Colon (tissue), 2 donors: ENCODE results near the gene STX5.
"Not testable (repeated sequence)": the region's sequence is repeated elsewhere in the genome, so short reads cannot be mapped to it uniquely, and the experiment has no call there.

ENCODE experiments used
- FAIRE-seq: peaks from 2 replicates; lab custom pipeline; 2012; peaks lifted over from hg19 to GRCh38; lab: Jason Lieb, UNC
- donor health status: control.
- donor health status: control.

The STX5 gene

GRCh38 chr11:62828130-62828529 lies 3.7 kb downstream of the STX5 start:
- FAIRE-seq, result not testable (repeated sequence)

DNA sequence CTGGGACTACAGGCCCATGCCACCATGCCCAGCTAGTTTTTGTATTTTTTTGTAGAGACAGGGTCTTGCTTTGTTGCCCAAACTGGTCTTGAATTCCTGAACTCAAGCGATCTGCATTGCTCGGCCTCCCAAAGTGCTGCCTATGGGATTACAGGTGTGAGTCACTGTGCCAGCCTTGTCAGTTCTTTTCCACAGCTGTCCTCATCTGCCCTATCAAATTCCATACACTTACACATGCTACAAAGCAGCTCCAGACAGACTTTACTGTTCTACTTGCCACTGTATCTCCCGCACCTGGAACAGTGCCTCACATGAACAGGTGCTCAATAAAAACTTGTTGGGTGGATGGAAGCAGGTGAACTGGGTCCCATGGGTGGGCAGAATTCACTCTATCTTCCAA lies 8.2 kb downstream of the STX5 start:
- FAIRE-seq, result no peak

- no peak for FAIRE-seq
Measured at GRCh38 chr11:62817129-62817528, 14.7 kb downstream of the STX5 start.

DNA sequence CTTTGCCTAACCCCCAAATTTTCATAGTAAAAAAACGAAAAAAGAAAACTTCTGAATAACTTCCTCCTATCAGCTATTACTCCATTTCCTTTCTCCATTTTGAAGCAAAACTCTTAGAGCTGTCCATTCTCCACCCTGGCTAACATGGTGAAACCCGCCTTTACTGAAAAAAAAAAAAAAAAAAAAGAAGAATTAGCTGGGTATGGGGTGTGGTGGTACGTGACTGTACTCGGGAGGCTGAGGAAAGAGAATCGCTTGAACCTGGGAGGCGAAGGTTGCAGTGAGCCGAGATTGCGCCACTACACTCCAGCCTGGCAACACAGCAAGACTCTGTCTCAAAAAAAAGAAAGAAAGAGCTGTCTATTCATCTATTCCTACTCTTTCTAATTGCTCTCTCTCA lies 15.3 kb downstream of the STX5 start:
- FAIRE-seq, result no peak

- no peak for FAIRE-seq
Measured at GRCh38 chr11:62811659-62812058, 20.2 kb downstream of the STX5 start.

DNA sequence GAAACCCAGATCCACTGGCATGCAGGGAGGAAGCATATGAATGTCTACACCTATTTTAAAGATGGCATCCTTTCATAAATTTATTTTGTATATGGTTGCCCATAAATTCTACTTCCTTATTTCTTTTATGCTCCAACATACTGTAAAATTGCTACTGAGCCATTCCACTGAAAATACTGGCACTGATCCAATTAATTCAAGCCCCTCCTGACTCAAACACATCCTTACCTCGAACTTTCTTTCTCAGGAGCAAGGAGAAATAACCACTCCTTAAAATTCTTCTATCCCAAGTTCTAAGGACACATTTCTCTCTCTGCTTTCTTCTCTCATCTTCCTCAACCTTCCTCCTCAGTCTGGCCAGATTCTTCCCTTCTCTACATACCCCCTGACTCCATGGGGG lies 21.1 kb downstream of the STX5 start:
- no peak for FAIRE-seq

GRCh38 chr11:62806611-62807121 lies 25.2 kb downstream of the STX5 start:
- no peak for FAIRE-seq

- no peak for FAIRE-seq
Measured at GRCh38 chr11:62805961-62806441, 25.9 kb downstream of the STX5 start.

DNA sequence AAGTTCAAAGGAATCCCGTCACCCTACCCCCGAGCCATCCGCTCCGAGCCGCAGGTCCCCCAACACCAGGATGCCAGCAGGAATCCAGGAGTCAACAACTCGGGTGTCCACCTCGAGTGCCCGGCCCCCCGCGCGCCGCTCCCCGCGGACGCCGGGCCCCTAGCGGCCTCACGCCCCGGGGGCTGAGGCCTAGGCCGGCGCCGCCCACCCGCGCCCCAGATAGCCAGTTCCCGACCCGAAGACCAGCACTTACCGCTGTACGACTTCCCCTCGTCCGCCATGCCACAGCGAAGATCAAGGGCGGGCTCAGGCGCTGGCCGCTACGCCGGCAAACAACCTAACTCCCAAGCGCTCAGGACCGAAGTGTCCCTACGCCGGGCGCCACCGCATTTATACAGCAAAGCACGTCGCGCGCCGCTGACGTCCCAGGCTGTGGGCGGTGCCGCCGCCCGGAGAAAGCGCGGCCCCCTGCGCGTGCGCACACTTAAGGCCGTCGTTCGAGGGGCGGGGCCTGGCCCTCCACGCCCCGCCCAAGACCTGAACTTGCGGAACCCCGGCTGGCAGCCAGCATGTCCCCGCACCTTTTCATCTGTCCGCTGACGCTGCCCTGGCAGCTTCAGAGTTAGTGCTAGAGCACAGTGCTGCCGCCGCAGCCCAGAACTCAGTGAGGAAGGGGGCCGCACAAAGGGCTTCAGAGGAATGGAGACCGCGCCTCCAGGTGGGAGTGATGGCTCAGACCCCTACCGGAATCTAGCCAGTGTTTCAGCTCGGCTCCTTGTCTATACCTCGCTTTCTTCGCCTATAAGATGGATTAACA lies 26.6 kb downstream of the STX5 start, which contains the start of gene NXF1:
Gene NXF1 (minus strand): TSS at position 365 of the 817 bp plus-strand sequence. CDS start 84 bp downstream, at position 281.
- no peak for FAIRE-seq

DNA sequence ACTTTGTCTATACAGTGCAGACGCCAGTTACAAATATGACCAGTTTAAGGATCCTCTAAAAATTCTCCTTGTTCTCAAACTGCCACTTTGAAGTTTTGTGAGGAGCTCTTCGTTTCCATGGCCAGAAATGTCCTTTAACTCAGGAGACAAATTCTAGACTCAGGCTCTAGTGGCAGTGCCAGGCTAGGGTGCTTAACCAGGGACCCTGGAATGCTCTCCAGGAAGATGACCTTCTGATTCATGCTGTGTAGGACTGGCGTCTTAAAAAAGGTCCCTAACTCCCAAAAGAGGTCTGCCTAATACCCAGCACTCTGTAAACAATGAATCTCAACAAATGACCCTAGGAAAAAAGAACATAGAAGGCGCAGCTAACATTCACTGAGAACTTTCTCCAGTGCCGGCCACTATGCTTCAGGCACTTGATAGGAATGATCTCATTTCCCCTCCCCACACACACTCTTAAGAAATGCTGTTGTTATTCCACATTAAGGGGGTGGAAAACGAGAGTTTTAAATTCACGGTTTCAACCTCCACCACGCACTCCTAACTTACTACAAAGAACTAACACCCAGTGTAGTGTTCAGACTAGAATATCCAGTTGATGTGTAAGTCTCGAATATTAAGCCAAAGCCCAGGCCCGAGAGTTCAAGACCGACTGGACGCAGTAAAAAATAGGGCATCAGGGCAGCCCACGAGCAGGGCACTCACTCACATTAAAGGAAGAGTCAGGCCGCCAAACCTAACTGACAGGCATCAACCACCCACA lies 27.4 kb downstream of the STX5 start:
- FAIRE-seq, result no peak

DNA sequence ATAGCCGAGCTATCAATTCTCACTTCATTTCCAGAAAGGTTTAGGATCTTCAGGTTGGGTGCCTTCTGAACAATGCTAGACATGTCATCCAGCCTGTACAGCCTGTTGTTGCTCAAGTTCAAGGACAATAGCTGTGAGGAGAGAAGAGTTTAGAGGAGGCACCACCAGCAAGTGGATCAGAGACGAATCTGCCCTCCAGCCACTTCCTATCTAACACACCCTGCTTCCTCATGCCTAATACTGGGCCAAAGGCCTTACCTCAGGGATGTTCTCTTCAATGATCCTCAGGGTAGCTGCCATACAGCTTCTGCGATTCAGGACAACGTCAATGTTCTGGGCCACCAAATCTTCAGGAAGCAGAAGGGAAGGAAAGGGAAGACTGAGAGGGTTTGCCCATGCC lies 30.8 kb downstream of the STX5 start:
- no peak for FAIRE-seq

DNA sequence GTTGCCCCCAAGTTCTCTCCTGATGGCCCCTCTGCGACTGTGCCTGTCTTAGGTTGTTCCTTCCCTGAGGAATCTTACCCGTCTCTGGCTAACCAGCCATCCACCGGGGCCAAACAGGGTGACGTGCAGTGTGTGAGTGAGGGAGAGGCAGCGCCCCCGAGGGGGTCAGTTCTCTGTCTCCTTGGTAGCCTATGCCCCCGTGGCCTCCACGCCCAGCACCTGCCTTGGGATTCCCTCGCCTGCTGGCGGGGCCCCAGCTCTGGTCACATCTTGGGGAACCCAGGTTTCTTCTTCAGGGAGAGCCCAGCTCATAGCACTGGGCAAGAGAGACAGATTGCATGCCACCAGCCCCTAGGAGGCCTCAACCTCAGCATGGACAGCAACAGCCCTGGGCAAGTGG lies 32.4 kb downstream of the STX5 start:
- no peak for FAIRE-seq

GRCh38 chr11:62796281-62796680 lies 35.6 kb downstream of the STX5 start:
- FAIRE-seq, result no peak

DNA sequence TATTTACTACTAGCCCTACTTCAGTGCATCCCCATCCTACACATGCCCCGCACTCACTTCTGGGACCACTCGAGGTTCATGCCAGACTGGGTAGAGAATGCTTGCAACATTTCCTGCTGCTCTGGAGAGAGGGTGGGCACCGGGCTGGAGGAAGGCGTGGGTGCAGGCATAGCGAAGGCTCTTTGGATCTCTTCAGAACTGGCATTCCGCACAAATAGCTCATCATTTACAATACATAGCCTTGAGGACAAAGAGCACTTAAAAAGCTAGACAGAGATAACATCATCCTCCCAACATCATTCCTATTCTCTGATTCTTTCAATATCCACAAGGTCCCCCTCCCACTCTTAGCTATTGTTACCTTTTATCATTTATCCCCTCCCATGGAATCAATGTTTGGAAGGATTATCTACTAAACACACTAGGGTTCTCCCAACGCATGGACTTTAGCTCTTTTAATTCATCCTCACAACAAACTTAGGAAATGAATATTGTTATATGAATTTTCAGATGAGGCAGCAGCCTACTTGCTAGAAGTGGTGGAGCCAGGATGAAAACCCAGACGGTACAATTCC lies 37.6 kb downstream of the STX5 start:
- no peak for FAIRE-seq

- FAIRE-seq, result no peak
Measured at GRCh38 chr11:62792202-62792575, 39.7 kb downstream of the STX5 start.

DNA sequence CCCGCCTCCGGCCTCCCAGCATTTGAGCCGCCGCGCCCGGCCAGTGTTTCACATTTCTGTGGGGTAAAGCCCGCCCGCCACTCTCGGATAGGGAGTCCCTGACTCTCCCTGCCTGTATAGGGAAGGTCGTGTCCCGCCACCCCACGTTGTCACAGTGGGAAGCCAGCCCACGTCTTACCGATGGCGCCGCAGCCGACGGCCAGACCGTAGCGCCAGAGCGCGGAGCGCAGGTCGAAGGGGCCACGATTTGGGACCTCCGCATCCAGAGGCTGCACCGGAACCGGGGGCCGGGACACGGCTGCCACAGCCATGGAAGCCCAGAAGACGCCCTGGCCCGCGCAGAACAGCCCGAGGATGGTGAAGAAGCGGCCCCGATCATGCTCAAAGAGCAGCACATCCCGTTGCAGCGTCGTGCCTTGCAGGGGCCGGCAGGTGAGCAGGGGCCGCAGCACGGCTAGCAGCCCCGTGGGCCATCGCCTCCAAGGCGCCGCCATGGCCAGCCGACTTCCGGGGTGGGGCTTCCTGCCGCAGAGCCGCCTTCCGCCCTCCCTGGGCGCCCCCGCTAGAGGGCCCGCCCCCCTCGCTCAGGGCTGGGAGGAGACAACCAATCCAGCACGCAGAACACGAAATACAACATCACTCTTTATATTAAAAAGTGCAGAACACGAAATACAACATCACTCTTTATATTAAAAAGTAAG lies 40.2 kb downstream of the STX5 start, which contains the start of gene TMEM223:
Gene TMEM223 (minus strand): TSS at position 506 of the 701 bp plus-strand sequence. CDS start 12 bp downstream, at position 494.
- FAIRE-seq, result no peak

GRCh38 chr11:62789576-62789975 lies 42.3 kb downstream of the STX5 start:
- FAIRE-seq, result no peak

DNA sequence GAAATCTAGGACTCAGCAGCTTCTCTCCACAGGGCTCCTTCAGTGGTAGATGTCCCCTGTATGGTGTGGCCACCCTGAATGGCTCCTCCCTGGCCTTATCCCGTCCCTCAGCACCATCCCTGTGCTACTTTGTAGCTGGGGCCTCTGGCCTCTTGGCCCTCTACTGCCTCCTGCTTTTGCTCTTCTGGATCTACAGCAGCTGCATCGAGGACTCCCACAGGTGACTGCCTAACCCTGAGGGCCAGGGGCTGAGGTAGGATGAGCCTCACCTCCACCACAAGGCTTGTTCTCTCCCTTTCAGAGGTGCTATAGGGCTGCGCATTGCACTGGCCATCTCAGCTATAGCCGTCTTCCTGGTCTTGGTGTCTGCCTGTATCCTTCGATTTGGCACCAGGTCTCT lies 42.9 kb downstream of the STX5 start:
- no peak for FAIRE-seq

DNA sequence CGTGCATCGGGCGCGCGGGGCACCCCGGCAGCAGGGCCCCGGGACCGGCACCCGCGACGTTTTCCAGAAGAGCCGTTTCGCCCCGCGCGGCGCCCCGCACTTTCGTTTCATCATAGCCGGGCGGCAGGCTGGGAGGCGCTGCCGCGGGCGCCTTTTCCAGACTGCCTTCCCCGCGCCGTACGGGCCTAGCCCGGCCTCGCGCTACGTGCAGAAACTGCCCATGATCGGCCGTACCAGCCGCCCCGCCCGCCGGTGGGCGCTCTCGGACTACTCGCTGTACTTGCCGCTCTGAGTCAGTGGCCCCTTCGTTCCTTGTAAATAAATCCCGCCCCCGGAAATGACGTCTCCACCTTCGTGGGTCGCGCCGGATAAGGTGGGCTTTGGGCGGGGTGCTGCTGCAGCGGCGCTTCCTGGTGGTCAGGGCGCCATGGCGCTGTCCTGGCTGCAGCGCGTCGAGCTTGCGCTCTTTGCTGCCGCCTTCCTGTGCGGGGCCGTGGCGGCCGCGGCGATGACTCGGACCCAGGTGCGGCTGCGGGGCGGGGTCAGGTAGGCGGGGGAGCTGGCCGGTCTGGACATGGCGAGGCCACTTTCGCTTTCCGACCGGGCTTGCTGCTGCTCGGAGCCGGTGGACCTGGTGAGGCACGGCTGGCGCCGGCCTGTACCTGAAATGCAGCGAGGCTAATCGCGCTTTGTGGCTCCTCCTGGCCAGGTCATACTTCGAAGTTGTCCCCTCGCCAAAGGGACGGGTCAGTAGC lies 44.7 kb downstream of the STX5 start, which contains the start of gene TMEM179B:
Gene TMEM179B (plus strand): TSS at position 398 of the 755 bp plus-strand sequence. CDS start 30 bp downstream, at position 428.
- FAIRE-seq, result no peak

- no peak for FAIRE-seq
Measured at GRCh38 chr11:62786318-62787004, 45.4 kb downstream of the STX5 start.
